Astrocyte (in vitro differentiated cells and primary cell): ENCODE measurements around the gene CDH18.

Source experiments
- CTCF ChIP-seq: IDR thresholded peaks from 2 replicates; pipeline ENCODE4 v1.5.1; 2011; ENCODE audit warnings: low read depth, mild to moderate bottlenecking, inconsistent platforms, low read length, moderate library complexity; ENCODE audit not compliant: insufficient read depth
- EZH2 ChIP-seq: IDR thresholded peaks from 2 replicates; pipeline ENCODE4 v1.6.1; 2012; ENCODE audit warnings: mild to moderate bottlenecking, low read length, inconsistent platforms; ENCODE audit not compliant: insufficient read depth

GRCh38 chr5:19753579-19753978 lies 234.4 kb downstream of the CDH18 start:
- TF ChIP-seq CTCF = no peak
- TF ChIP-seq EZH2 = no peak
